ENCODE measurements around the gene IRX4. TPM values are rescaled to one million over a fixed set of nuclear protein-coding genes. Genes with fewer than 3 reads are reported as not detected.

IRX4 gene
- total and polyA plus RNA-seq, 2 of the 4 experiments (the other 2 are of a cell fraction): not detected

DNA sequence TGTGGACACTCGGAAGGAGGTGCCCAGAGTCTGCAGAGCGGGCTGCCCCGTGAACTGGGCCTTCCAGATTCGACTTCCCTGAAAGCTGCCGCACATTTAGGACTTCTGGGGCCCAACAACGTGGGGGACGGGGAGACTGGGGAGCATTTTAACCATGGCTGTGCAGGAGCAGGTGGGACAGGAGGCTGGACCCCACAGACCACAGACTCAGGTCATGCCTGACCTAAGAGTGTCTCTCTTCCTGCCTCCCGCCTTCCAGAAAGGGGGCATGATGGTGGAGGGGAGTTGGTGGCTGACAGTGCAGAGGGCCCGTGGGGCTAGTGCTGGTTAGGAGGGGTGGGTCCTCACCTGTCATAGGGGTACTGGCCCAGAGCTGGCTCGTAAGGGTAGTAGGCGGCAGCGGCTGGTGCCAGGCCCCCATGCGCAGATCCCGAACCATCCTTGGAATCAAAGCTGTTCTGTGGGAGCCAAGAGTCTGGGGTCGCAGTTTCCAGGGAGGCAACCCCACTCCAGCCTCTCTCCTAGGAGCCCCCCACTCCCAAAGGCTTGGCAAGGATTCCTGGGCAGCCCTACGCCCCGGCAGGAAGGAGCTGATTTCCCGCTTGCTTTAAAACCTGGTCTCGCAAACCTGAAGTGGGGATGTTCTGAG, 2.2 kb downstream of the IRX4 start:
- no TSS peak for BruUV-seq (replicated peaks)
- Histone ChIP-seq H3K9me3 (ENCODE audit: control insufficient read depth, insufficient read depth, low read length) (peaks cover 8% of the 10 kb centered on the region), H2BK5ac (ENCODE audit: low read depth, low read length, poor library complexity, severe bottlenecking) (no peak overlapping the region), H4K20me1 (ENCODE audit: insufficient read depth, low read length) (no peaks in the 10 kb centered on the region), H2BK20ac (ENCODE audit: low read depth, low read length) (no peak overlapping the region), H3K9ac (ENCODE audit: low read depth, low read length) (no peak overlapping the region), H2BK15ac (ENCODE audit: low read depth, low read length) (no peak overlapping the region), H3K56ac (ENCODE audit: extremely low read depth, insufficient read depth, low read length) (no peak overlapping the region), H4K91ac (ENCODE audit: insufficient read depth, low read depth, low read length) (no peak overlapping the region), H4K5ac (ENCODE audit: low read depth, low read length) (no peak overlapping the region), H3K14ac (replicated peaks; ENCODE audit: low read depth, low read length) (no peak overlapping the region), H4K8ac (ENCODE audit: low read depth in 2 of 2, low read length in 2 of 2) (no peak overlapping the region), H3K4ac (ENCODE audit: low read depth, low read length) (no peak overlapping the region), H3K27ac (ENCODE audit: insufficient read depth, low read length) (no peak overlapping the region), H3K79me1 (ENCODE audit: low read depth in 1 of 2, low read length in 2 of 2) (no peaks in the 10 kb centered on the region), H2AK9ac (replicated peaks; ENCODE audit: low read depth, low read length, poor library complexity) (no peak overlapping the region), H3K23ac (ENCODE audit: low read depth, low read length) (no peak overlapping the region), H3K9me1 (ENCODE audit: insufficient read depth, low read length) (no peaks in the 10 kb centered on the region), H3K4me2 (ENCODE audit: low read depth, low read length) (no peak overlapping the region), H2BK120ac (ENCODE audit: low read depth, low read length) (no peak overlapping the region), H3K4me3 (ENCODE audit: insufficient read depth, low read depth, low read length) (no peak overlapping the region), H3K4me1 (ENCODE audit: control insufficient read depth, insufficient read depth, low read length) (no peaks in the 10 kb centered on the region; the same call in 1 of the 2 replicates), H3K18ac (ENCODE audit: low read depth, low read length) (no peak overlapping the region), H3K27me3 (ENCODE audit: control insufficient read depth, insufficient read depth, low read length) (peaks cover 91% of the 10 kb centered on the region), H2AFZ (replicated peaks; ENCODE audit: low read length, poor library complexity) (no peak overlapping the region), H2AK5ac (ENCODE audit: low read depth, low read length) (no peak overlapping the region), H3K36me3 (ENCODE audit: control insufficient read depth, insufficient read depth, low read length) (no peaks in the 10 kb centered on the region)
- CTCF ChIA-PET: no interaction called here
- POLR2A ChIA-PET (ENCODE audit: unreplicated experiment): no interaction called here
- 20% methylated on average over 1 of the region's 19 CpGs; no CpG with 5 or more reads in 1 of the 2 experiments for WGBS, 2 experiments (ENCODE audit: extremely low coverage in 2 of 2, insufficient read length in 1 of 2)
- intact Hi-C loops (cut with micrococcal nuclease): no loop called here
- ATAC-seq (ENCODE audit: low read depth) (no peak), DNase-seq (no peak)
- dilution Hi-C loops (cut with HindIII; ENCODE audit: low sequenced_read_pairs, unreplicated experiment): no loop called here
- in situ Hi-C loops (cut with MboI; ENCODE audit: low sequenced_read_pairs): no loop called here
- no peak for TF ChIP-seq FOS (IDR thresholded peaks at IDR 0.05; ENCODE audit: low read depth, low read length)
- TF ChIP-seq MAFK (IDR thresholded peaks at IDR 0.05; ENCODE audit: low read depth, low read length): no peak
- TF ChIP-seq SMC3 (IDR thresholded peaks at IDR 0.05; ENCODE audit: low read depth, low read length): no peak
- TF ChIP-seq RFX5 (IDR thresholded peaks at IDR 0.05; ENCODE audit: low read depth, low read length): no peak
- no peak for TF ChIP-seq RAD21 (IDR thresholded peaks at IDR 0.05; ENCODE audit: low read length)
- no peak for TF ChIP-seq CHD1 (IDR thresholded peaks at IDR 0.05; ENCODE audit: low read depth, low read length)
- no peak for TF ChIP-seq POLR2A (IDR thresholded peaks at IDR 0.05; ENCODE audit: low read depth, low read length)
